ENCODE data around the gene FTSJ3. TPM values are rescaled to one million over a fixed set of nuclear protein-coding genes. Genes with fewer than 3 reads are reported as not detected.

The FTSJ3 gene
- total RNA-seq, 1 experiment from 2014 or later = 82.4 TPM

DNA sequence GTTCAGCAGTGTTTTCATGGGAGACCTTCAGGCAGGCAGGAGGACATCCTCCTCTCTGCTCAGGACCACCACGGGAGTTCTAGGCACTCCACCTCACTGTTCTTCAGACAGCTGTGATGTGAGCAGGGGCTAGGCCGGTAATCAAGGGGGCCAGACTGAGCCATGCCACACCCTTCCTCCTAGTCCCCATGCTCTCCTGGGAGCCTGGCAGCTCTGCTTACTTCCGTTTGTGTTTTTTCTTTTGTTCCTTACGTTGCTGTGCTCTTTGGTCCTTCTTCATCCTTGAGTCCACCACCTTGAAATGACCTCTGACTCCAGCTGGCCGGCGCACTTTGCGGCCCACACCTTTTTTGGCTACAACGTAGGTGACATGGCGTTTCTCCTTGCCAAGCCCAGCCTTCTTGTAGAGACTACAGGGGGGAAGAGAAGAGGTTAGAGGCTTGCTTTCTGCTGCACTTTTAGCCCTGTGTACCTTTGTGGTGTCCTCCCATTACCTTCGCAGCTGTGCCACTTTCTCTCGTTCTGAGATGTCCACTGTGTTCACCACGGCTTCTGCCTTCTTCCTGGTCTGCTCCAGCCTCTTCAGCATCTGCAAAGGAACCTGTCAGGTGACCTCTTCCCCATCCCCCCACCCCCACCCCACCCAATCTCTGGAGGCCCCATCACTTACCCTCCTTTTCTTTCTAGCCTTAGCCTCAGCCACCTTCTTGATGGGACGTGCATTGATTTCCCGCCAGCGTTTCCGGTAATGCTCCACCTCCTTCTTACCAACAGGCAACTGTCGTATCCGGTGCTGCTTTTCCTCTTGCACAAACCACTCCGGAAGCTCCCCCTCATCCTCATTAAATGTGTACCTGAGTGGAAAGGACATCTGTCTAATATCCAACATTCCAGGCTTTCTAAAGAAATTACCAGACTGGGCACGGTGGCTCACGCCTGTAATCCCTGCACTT, 7.6 kb downstream of the FTSJ3 start:
- H3K36me3 ChIP-seq (ENCODE audit: low read depth, low read length) = peaks cover 93% of the 10 kb centered on the region
- no peak for DNase-seq
- H2AFZ ChIP-seq (ENCODE audit: low read length) = no peak overlapping the region
- TF ChIP-seq, protein P1, sequence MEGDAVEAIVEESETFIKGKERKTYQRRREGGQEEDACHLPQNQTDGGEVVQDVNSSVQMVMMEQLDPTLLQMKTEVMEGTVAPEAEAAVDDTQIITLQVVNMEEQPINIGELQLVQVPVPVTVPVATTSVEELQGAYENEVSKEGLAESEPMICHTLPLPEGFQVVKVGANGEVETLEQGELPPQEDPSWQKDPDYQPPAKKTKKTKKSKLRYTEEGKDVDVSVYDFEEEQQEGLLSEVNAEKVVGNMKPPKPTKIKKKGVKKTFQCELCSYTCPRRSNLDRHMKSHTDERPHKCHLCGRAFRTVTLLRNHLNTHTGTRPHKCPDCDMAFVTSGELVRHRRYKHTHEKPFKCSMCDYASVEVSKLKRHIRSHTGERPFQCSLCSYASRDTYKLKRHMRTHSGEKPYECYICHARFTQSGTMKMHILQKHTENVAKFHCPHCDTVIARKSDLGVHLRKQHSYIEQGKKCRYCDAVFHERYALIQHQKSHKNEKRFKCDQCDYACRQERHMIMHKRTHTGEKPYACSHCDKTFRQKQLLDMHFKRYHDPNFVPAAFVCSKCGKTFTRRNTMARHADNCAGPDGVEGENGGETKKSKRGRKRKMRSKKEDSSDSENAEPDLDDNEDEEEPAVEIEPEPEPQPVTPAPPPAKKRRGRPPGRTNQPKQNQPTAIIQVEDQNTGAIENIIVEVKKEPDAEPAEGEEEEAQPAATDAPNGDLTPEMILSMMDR (conservative IDR thresholded peaks at IDR 0.05; ENCODE audit: low read depth, low read length) = no peak
- TF ChIP-seq EZH2phosphoT487 (IDR thresholded peaks at IDR 0.05; ENCODE audit: borderline replicate concordance, low read length) = no peak
- TF ChIP-seq EZH2 (IDR thresholded peaks at IDR 0.05; ENCODE audit: low read length, unreplicated experiment) = no peak
- H3K79me2 ChIP-seq (ENCODE audit: low read length) = peaks cover 20% of the 10 kb centered on the region
- POLR2A ChIA-PET (ENCODE audit: unreplicated experiment) = interaction anchor here (0.6 to 0.7 kb wide), 2 partner anchors 17 to 46 kb away, joined by 4 to 5 read pairs; partner anchors contain the start of gene CCDC47
- H3F3A ChIP-seq (ENCODE audit: low read length, unreplicated experiment) = peaks cover 12% of the 10 kb centered on the region
- H3K4me3 ChIP-seq (ENCODE audit: low read length) = no peak overlapping the region
- CTCF ChIA-PET = no interaction called here
- TSS peak; percentile 64 for BruUV-seq (replicated peaks)
- no peaks in the 10 kb centered on the region for H3K27me3 ChIP-seq (ENCODE audit: low read length)
- ATAC-seq = no peak
- H3K4me2 ChIP-seq (ENCODE audit: low read length) = no peak overlapping the region
- no peaks in the 10 kb centered on the region for H3K9me3 ChIP-seq (ENCODE audit: low read length)
- 0 out of 2 replicates have a peak, but pooled peaks cover 7% of the 10 kb centered on the region for H4K20me1 ChIP-seq (ENCODE audit: low read length)
- no peak overlapping the region for H3K9ac ChIP-seq (ENCODE audit: low read length)
- H3K9me2 ChIP-seq (replicated peaks; ENCODE audit: low read length) = no peaks in the 10 kb centered on the region
- no peaks in the 10 kb centered on the region for H3K4me1 ChIP-seq (ENCODE audit: insufficient read depth, low read length)
- intact Hi-C loops (cut with micrococcal nuclease) = no loop called here
- no peak overlapping the region for H3K27ac ChIP-seq (ENCODE audit: low read length)

DNA sequence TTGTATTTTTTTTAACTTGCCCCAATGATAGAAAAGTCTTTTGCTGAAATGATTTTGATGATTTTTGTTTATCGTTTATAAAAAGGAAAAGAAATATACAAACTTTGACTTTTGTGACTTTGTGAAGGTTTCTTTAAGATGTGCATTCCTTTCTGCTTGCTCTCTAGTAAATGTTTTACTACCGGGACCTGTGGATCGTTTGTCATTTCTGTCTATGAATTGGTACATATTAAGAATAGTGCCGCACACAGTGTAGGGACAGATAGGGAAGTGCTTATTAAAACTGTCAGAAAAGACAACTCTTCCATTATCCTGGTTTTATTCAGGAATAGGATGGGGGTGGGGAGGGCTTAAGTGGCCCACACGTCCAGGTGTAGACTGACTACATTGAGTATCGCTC, 8.3 kb downstream of the FTSJ3 start:
- TF ChIP-seq, protein P1 (conservative IDR thresholded peaks at IDR 0.05; ENCODE audit: low read depth, low read length) = no peak
- TF ChIP-seq EZH2 (IDR thresholded peaks at IDR 0.05; ENCODE audit: low read length, unreplicated experiment) (no peak), EZH2phosphoT487 (IDR thresholded peaks at IDR 0.05; ENCODE audit: borderline replicate concordance, low read length) (no peak)
- ATAC-seq (no peak), DNase-seq (no peak)
- peaks cover 91% of the 10 kb centered on the region for H3K36me3 ChIP-seq (ENCODE audit: low read depth, low read length)
- POLR2A ChIA-PET (ENCODE audit: unreplicated experiment) = no interaction called here
- peaks cover 12% of the 10 kb centered on the region for H3F3A ChIP-seq (ENCODE audit: low read length, unreplicated experiment)
- CTCF ChIA-PET = no interaction called here
- no peaks in the 10 kb centered on the region for H3K9me3 ChIP-seq (ENCODE audit: low read length)
- 0 out of 2 replicates have a peak, but pooled peaks cover 7% of the 10 kb centered on the region for H4K20me1 ChIP-seq (ENCODE audit: low read length)
- no peaks in the 10 kb centered on the region for H3K4me1 ChIP-seq (ENCODE audit: insufficient read depth, low read length)
- no peaks in the 10 kb centered on the region for H3K9me2 ChIP-seq (replicated peaks; ENCODE audit: low read length)
- intact Hi-C loops (cut with micrococcal nuclease) = no loop called here
- H3K79me2 ChIP-seq (ENCODE audit: low read length) = peaks cover 12% of the 10 kb centered on the region; the same call in 1 of the 2 replicates
- H2AFZ ChIP-seq (ENCODE audit: low read length) = no peak overlapping the region
- no peak overlapping the region for H3K4me3 ChIP-seq (ENCODE audit: low read length)
- no peak overlapping the region for H3K4me2 ChIP-seq (ENCODE audit: low read length)
- H3K27ac ChIP-seq (ENCODE audit: low read length) = no peak overlapping the region
- no TSS peak for BruUV-seq (replicated peaks)
- no peaks in the 10 kb centered on the region for H3K27me3 ChIP-seq (ENCODE audit: low read length)
- H3K9ac ChIP-seq (ENCODE audit: low read length) = no peak overlapping the region

Data from PC-3 (cell line).